H1 (cell line): ENCODE measurements around the gene FOXN3. TPM values are rescaled to one million over a fixed set of nuclear protein-coding genes. Genes with fewer than 3 reads are reported as not detected.

Source experiments
- polyA plus RNA-seq, 7 experiments: library from polyadenylated mRNA; depleted of rRNA in 3 of 7; stranded (reverse) in 5 of 7; unstranded in 2 of 7; fragments of >200 nt in 5 of 7; fragments of 200-250 nt in 2 of 7; gene quantifications; 1 replicate in 5 of 7; 2 replicates in 1 of 7; 4 replicates in 1 of 7; pipeline versions ENCODE4 v1.2.1 to v1.2.3, GENCODE V29; 2011 to 2013; ENCODE audit warnings: missing spikeins in 2 of 7, mixed read lengths in 2 of 7
- total RNA-seq: library from RNA; stranded (reverse); fragmentation: NEBNext Ultra II Directional; extraction: Animal tissue kit (Norgen Biotek cat#: 25700); gene quantifications from 2 replicates; pipeline ENCODE4 v1.2.1, GENCODE V29; 2021
- TF ChIP-seq, protein P1 (sequence below): IDR thresholded peaks from 2 replicates; pipeline ENCODE4 v1.6.1; 2011; ENCODE audit warnings: low read length, improper control_type of control experiment

Gene FOXN3
- total and polyA plus RNA-seq, 2 of the 8 experiments (the other 6 are each of a cell fraction or from before 2014, with no cell fraction given), result 52.6 to 178 TPM

- TF ChIP-seq, protein P1, sequence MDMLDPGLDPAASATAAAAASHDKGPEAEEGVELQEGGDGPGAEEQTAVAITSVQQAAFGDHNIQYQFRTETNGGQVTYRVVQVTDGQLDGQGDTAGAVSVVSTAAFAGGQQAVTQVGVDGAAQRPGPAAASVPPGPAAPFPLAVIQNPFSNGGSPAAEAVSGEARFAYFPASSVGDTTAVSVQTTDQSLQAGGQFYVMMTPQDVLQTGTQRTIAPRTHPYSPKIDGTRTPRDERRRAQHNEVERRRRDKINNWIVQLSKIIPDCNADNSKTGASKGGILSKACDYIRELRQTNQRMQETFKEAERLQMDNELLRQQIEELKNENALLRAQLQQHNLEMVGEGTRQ, result no peak
These were observed 258.3 kb downstream of the FOXN3 start (continued) for GRCh38 chr14:89158701-89159100.
